ENCODE measurements around the gene ARHGEF25. TPM values are rescaled to one million over a fixed set of nuclear protein-coding genes. Genes with fewer than 3 reads are reported as not detected.

ARHGEF25 gene
- total RNA-seq, 4 donors from 2014 or later = 1.9 to 3.3 (median 2.4) TPM

- no peak for ATAC-seq
- peaks cover 31 to 46% (median 42%) of the 10 kb centered on the region in 3 donors for H3K27me3 ChIP-seq
- no peak for DNase-seq
- in situ Hi-C loops (cut with MboI; ENCODE audit: low sequenced_read_pairs in 4 of 4) = loop anchor here in 2 of 4 donors (5.0 to 10.0 kb wide), 2 partner anchors 43 to 51 kb away; no protein-coding TSS in a partner anchor
- TF ChIP-seq CTCF (IDR thresholded peaks at IDR 0.05 in 4 of 5, conservative IDR thresholded peaks at IDR 0.05 in 1 of 5) (no peak), POLR2A (IDR thresholded peaks at IDR 0.05) (no peak)
- intact Hi-C loops (cut with DNase I; ENCODE audit: low total_unique reads) = no loop called here
- peaks cover 0 to 5% of the 10 kb centered on the region in 2 donors for H3K36me3 ChIP-seq
- no peaks in the 10 kb centered on the region for H3K9me3 ChIP-seq
- H3K4me3 ChIP-seq = no peak overlapping the region
- peaks cover 8 to 14% of the 10 kb centered on the region in 2 donors for H3K4me1 ChIP-seq
- H3K27ac ChIP-seq = no peak overlapping the region
Measured at GRCh38 chr12:57625261-57626032, 14.2 kb downstream of the ARHGEF25 start.

- in situ Hi-C loops (cut with MboI; ENCODE audit: low sequenced_read_pairs in 4 of 4) (loop anchor here in 2 of 4 donors (5.0 to 10.0 kb wide), 2 partner anchors 44 to 52 kb away; no protein-coding TSS in a partner anchor), intact Hi-C loops (cut with DNase I; ENCODE audit: low total_unique reads) (no loop called here)
- ATAC-seq (no peak), DNase-seq (no peak)
- no peak overlapping the region for H3K27ac ChIP-seq
- TF ChIP-seq POLR2A (IDR thresholded peaks at IDR 0.05) (no peak), CTCF (IDR thresholded peaks at IDR 0.05 in 4 of 5, conservative IDR thresholded peaks at IDR 0.05 in 1 of 5) (no peak)
- H3K4me3 ChIP-seq = no peak overlapping the region
- H3K27me3 ChIP-seq = peaks cover 23 to 38% (median 33%) of the 10 kb centered on the region in 3 donors
- no peaks in the 10 kb centered on the region for H3K9me3 ChIP-seq
- peaks cover 0 to 5% of the 10 kb centered on the region in 2 donors for H3K36me3 ChIP-seq
- H3K4me1 ChIP-seq = peaks cover 4 to 8% of the 10 kb centered on the region in 2 donors
Measured at GRCh38 chr12:57626111-57626920, 15.1 kb downstream of the ARHGEF25 start.

GRCh38 chr12:57626921-57627445 lies 15.7 kb downstream of the ARHGEF25 start:
- in situ Hi-C loops (cut with MboI; ENCODE audit: low sequenced_read_pairs in 4 of 4) = loop anchor here in 2 of 4 donors (5.0 to 10.0 kb wide), 2 partner anchors 45 to 52 kb away; no protein-coding TSS in a partner anchor
- TF ChIP-seq CTCF (IDR thresholded peaks at IDR 0.05 in 4 of 5, conservative IDR thresholded peaks at IDR 0.05 in 1 of 5) = no peak
- TF ChIP-seq POLR2A (IDR thresholded peaks at IDR 0.05) = no peak
- Histone ChIP-seq H3K9me3 (no peaks in the 10 kb centered on the region), H3K4me3 (no peak overlapping the region), H3K27me3 (peaks cover 19 to 31% (median 27%) of the 10 kb centered on the region in 3 donors), H3K4me1 (peaks cover 0 to 7% of the 10 kb centered on the region in 2 donors), H3K36me3 (peaks cover 0 to 5% of the 10 kb centered on the region in 2 donors), H3K27ac (no peak overlapping the region)
- intact Hi-C loops (cut with DNase I; ENCODE audit: low total_unique reads) = no loop called here
- DNase-seq = no peak
- no peak for ATAC-seq

- H3K4me3 ChIP-seq = no peak overlapping the region
- no peaks in the 10 kb centered on the region for H3K9me3 ChIP-seq
- DNase-seq (no peak), ATAC-seq (no peak)
- in situ Hi-C loops (cut with MboI; ENCODE audit: low sequenced_read_pairs in 4 of 4) (loop anchor here in 2 of 4 donors (5.0 to 10.0 kb wide), 2 partner anchors 45 to 53 kb away; no protein-coding TSS in a partner anchor), intact Hi-C loops (cut with DNase I; ENCODE audit: low total_unique reads) (no loop called here)
- TF ChIP-seq POLR2A (IDR thresholded peaks at IDR 0.05) (no peak), CTCF (IDR thresholded peaks at IDR 0.05 in 4 of 5, conservative IDR thresholded peaks at IDR 0.05 in 1 of 5) (no peak)
- peaks cover 0 to 6% of the 10 kb centered on the region in 2 donors for H3K4me1 ChIP-seq
- H3K36me3 ChIP-seq = peaks cover 0 to 5% of the 10 kb centered on the region in 2 donors
- H3K27me3 ChIP-seq = peaks cover 12 to 24% (median 22%) of the 10 kb centered on the region in 3 donors
- H3K27ac ChIP-seq = no peak overlapping the region
Measured at GRCh38 chr12:57627501-57628279, 16.5 kb downstream of the ARHGEF25 start.
